T1000 (cell line): ENCODE results near the gene GFRA1.

Experiments
- DNase-seq: peaks from one replicate; lab custom pipeline; 2025; ENCODE audit warnings: mixed read lengths; lab: John Stamatoyannopoulos, UW

GFRA1 gene

GRCh38 chr10:116101616-116102315 lies 171.2 kb downstream of the GFRA1 start:
- no peak for DNase-seq

- DNase-seq: no peak
These were observed 172.0 kb downstream of the GFRA1 start for GRCh38 chr10:116100984-116101383.

GRCh38 chr10:116099023-116099420 lies 174.0 kb downstream of the GFRA1 start:
- no peak for DNase-seq

GRCh38 chr10:116098411-116099022 lies 174.5 kb downstream of the GFRA1 start:
- no peak for DNase-seq

GRCh38 chr10:116097239-116097784 lies 175.7 kb downstream of the GFRA1 start:
- DNase-seq: no peak

GRCh38 chr10:116096526-116096925 lies 176.5 kb downstream of the GFRA1 start:
- no peak for DNase-seq

GRCh38 chr10:116094356-116094755 lies 178.7 kb downstream of the GFRA1 start:
- no peak for DNase-seq

GRCh38 chr10:116093031-116093430 lies 180.0 kb downstream of the GFRA1 start:
- no peak for DNase-seq

GRCh38 chr10:116088985-116089384 lies 184.0 kb downstream of the GFRA1 start:
- DNase-seq: no peak

GRCh38 chr10:116085323-116085722 lies 187.7 kb downstream of the GFRA1 start:
- DNase-seq: no peak

GRCh38 chr10:116084161-116084560 lies 188.8 kb downstream of the GFRA1 start:
- peak; percentile 48 for DNase-seq

- no peak for DNase-seq
These were observed 189.7 kb downstream of the GFRA1 start for GRCh38 chr10:116083226-116083762.

GRCh38 chr10:116082762-116083161 lies 190.2 kb downstream of the GFRA1 start:
- DNase-seq: no peak

GRCh38 chr10:116082206-116082605 lies 190.8 kb downstream of the GFRA1 start:
- no peak for DNase-seq

- peak; percentile 66 for DNase-seq
These were observed 192.5 kb downstream of the GFRA1 start for GRCh38 chr10:116080553-116080952.

- no peak for DNase-seq
These were observed 193.7 kb downstream of the GFRA1 start for GRCh38 chr10:116079355-116079754.

- no peak for DNase-seq
These were observed 196.4 kb downstream of the GFRA1 start for GRCh38 chr10:116076621-116077020.

GRCh38 chr10:116073510-116073909 lies 199.5 kb downstream of the GFRA1 start:
- DNase-seq: no peak

GRCh38 chr10:116073001-116073400 lies 200.0 kb downstream of the GFRA1 start:
- no peak for DNase-seq

GRCh38 chr10:116071453-116072148 lies 201.4 kb downstream of the GFRA1 start:
- no peak for DNase-seq

GRCh38 chr10:116070743-116071320 lies 202.2 kb downstream of the GFRA1 start:
- DNase-seq: no peak

GRCh38 chr10:116069856-116070255 lies 203.2 kb downstream of the GFRA1 start:
- no peak for DNase-seq
